Transverse colon (tissue), 4 donors: ENCODE results near the gene UNC13B.

Source experiments
- CTCF ChIP-seq, 5 experiments: fragments of 200-600 bp in 3 of 5; fragments of 450-650 bp in 2 of 5; sonication (generic) in 3 of 5; IDR thresholded peaks; 1 replicate in 2 of 5; 2 replicates in 3 of 5; pipeline ENCODE4 v1.5.1; 2016 to 2017; ENCODE audit warnings: antibody characterized with exemption in 5 of 5, inconsistent platforms in 3 of 5, mild to moderate bottlenecking in 2 of 5, moderate library complexity in 1 of 5
- POLR2A ChIP-seq: fragments of 450-650 bp; IDR thresholded peaks from one replicate; pipeline ENCODE4 v1.6.1; 2016; ENCODE audit warnings: antibody characterized with exemption, mild to moderate bottlenecking, moderate library complexity
- POLR2AphosphoS5 ChIP-seq, 3 donors: sonication (generic); formaldehyde crosslinking; IDR thresholded peaks; one replicate each; pipeline ENCODE4 v1.6.1; 2016; ENCODE audit warnings: antibody characterized with exemption in 3 of 3

- no peak for TF ChIP-seq POLR2AphosphoS5 (IDR thresholded peaks at IDR 0.05)
- TF ChIP-seq CTCF (IDR thresholded peaks at IDR 0.05): no peak
- no peak for TF ChIP-seq POLR2A
These were observed 74.9 kb downstream of the UNC13B start for GRCh38 chr9:35236692-35237091.
